ENCODE measurements around the gene TAS2R41.

GRCh38 chr7:143439866-143440265, 37.8 kb upstream of the TAS2R41 start:
- TF ChIP-seq, protein P1, sequence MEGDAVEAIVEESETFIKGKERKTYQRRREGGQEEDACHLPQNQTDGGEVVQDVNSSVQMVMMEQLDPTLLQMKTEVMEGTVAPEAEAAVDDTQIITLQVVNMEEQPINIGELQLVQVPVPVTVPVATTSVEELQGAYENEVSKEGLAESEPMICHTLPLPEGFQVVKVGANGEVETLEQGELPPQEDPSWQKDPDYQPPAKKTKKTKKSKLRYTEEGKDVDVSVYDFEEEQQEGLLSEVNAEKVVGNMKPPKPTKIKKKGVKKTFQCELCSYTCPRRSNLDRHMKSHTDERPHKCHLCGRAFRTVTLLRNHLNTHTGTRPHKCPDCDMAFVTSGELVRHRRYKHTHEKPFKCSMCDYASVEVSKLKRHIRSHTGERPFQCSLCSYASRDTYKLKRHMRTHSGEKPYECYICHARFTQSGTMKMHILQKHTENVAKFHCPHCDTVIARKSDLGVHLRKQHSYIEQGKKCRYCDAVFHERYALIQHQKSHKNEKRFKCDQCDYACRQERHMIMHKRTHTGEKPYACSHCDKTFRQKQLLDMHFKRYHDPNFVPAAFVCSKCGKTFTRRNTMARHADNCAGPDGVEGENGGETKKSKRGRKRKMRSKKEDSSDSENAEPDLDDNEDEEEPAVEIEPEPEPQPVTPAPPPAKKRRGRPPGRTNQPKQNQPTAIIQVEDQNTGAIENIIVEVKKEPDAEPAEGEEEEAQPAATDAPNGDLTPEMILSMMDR (IDR thresholded peaks at IDR 0.05; ENCODE audit: insufficient read depth, low read length, poor library complexity, severe bottlenecking), result no peak
- TF ChIP-seq EZH2phosphoT487 (conservative IDR thresholded peaks at IDR 0.05; ENCODE audit: low read length), result no peak
